HG03095 (cell line): Measurements from ENCODE around the gene ITGA6.

Experiments
- ATAC-seq: cut with Tn5 transposase; IDR thresholded peaks from one replicate; pipeline ENCODE4 v1.9.1; 2021; ENCODE audit warnings: moderate library complexity; ENCODE audit not compliant: unreplicated experiment

ITGA6 gene

GRCh38 chr2:172464400-172465129 lies 37.2 kb downstream of the ITGA6 start:
- ATAC-seq: no peak

GRCh38 chr2:172465417-172466334 lies 38.3 kb downstream of the ITGA6 start:
- ATAC-seq: no peak

DNA sequence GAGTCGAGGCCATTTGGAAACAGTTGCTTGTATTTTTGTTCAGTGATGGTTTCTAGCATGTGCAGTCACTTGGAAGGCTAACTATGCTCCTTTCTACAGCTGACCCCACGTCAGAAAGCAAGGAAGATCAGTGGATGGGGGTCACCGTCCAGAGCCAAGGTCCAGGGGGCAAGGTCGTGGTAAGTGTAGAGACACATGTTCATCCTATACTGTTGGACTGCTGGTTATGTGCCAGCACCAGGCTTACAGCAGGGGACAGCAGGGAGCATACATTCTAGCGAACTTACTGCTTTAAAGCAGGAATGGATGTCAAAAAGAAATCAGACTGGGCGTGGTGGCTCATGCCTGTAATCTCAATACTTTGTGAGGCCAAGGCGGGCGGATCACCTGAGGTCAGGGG lies 40.0 kb downstream of the ITGA6 start:
- no peak for ATAC-seq

- ATAC-seq: no peak
These were observed 43.9 kb downstream of the ITGA6 start for GRCh38 chr2:172470958-172471922.

- no peak for ATAC-seq
These were observed 45.2 kb downstream of the ITGA6 start for GRCh38 chr2:172472446-172473033.

DNA sequence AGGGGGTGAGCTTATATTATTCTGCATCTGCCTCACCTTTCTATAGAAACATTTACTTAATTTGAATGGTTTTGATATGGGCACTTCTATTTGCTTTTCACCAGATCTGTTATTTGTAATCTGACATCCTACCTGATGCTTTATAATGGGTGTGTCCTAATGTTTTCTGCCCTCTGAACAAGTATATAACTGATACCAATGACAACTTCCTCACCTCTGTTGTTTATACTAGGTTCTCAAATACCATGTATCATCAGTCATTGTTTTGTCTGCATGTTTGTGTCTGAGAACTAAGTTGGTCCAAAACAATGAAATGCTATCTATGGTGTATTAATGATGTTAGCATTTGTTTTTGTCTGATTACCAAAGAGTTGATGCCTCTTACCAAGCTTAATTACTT lies 45.8 kb downstream of the ITGA6 start:
- ATAC-seq: no peak

DNA sequence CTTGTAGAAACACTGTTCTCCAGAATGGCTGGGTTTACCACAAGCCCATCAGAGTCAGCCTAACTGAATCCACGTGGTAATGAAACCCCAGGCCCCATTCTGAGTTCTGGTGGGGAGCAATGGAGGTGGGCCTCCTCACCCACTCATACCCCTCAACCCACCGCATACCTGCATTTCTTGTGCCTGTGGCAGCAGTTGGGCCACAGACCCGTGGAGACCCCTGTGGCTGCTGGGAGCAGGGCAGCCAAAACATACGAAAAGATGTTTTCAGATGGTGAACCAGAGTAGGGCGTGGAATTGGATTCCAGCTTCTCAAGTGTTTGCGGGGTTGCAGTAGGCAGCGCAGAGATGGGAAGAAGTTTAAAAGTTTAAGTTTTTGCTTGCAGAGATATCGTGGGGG lies 51.0 kb downstream of the ITGA6 start:
- no peak for ATAC-seq

DNA sequence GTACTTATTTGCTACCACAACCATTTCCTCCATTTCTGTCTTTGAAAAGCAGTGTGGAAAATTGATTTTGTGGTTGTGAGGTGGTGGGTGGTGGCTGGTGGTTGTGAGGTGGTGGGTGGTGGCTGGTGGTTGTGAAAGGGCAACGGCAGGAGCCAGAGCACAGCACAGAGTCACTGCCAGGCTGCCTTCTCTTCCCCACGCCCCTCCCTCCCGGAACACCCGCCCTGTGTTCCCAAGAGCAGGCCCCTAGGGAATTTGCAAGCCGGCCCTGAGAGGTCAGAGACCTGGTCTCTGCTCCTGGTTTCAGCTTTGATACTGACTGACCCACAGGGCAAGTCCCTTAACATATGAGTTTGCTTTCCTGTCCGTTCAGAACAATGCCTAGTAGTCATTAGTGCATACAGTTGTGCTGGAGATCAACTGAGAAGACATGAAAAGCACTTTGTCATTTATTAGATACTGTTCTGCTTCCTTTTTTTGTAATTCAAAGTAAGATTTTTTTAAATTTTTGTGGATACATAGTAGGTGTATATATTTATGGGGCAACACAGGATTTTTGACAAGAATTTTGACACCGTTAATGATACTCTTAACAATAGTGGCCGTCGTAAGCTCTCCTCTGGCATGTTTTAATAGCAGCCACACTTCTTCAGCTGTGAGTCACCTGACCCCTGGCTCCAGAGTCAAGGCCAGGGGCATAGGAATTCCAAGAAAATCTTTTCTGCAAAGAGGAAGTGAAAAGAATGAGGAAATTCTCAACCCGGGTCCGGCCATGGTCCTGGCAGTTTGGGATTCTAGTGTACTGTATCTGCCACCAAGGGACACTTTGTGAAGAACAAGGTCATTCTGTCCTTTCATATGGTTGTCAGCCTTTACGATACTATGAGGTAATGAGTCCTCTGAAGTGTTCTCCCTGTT lies 53.2 kb downstream of the ITGA6 start:
- ATAC-seq: no peak

DNA sequence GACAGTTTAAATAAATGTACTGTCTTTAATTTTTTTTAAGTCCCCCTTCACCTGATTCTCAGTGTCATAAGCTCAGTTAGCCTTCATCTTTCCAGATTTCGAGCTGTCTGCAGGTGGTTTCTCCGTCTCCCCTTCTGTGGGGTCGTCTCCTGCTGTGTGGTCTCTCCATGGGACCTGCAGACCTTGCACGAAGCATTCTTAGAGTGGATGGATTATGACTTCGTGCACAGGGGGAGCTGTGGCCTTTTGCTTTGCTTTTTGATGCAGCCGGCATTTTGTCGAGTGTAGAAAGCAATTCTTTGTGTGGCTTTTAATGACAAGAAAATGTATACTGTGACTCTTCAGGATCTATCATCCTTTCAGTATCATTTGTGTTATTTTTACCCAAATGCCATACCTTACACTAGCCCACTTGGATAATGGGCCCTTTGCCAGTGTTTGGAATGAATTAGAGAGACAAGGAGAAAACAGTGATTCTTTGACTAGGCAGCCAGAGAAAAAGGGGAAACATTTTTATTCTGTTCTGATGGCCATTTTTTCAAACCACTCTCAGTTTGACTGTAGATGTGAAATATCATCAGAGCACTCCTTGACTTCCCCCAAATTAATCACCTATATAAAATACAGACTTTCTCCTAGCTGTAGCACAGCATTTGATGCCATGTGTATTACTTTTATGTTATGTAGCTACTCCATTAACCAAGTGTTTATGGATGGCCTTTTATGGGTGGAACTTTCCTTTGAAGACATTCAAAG lies 54.3 kb downstream of the ITGA6 start:
- ATAC-seq: no peak

DNA sequence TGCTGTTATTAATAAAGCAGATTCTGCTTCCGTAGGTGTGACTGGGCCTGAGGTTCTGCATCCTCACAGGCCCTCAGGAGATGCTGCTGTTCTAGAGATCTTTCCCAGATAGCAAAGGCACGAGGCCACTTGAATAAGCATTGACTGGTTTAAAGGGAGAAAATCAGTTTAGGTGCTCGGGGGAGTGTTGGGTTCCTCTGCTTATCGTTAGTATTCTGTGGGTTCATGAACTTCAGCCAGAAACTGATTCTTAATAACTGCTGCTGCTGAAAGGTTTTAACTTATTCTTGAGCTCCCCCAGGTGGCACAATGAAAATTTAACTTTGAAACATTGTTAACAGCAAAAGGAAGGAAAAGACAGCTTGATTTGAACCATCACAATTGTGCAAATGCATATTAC lies 56.9 kb downstream of the ITGA6 start:
- no peak for ATAC-seq

GRCh38 chr2:172484706-172485105 lies 57.3 kb downstream of the ITGA6 start:
- no peak for ATAC-seq

DNA sequence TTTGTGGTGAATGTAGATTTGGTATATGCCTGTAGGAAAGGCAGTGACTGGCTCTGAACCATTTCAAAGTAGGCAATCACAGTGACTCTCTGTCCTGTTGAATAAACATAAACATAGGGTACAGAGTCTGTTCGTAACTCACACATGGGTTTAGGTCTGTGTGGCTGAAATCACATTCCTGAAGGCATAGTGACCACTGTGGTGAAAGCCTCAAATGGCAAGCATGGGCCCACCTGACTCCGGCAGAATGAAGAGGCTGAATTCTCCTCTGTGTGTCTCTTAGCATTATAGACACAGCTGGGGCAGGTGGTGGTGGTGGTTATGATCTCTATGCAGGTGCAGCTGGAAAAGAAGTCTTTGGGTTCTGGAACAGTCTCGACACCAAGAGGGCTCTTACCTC lies 61.2 kb downstream of the ITGA6 start:
- no peak for ATAC-seq

DNA sequence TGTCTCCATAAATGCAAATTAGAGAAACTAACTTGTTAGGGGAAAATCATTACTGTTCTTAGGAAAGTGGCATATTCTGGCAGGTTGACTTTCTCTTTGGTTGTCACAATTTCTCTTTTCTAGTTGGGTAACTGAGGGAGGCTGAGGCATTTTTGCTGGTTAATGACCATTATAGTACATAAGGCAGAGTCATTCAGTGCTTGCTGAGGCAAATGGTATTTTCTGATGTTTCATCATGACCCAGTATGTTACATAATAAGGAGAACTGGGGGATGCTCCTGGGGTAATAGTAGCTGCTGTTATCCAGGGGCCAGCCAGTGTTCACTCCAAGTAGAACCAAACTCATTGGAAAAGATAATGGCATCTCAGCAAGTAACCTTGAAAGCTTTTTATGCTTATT lies 62.3 kb downstream of the ITGA6 start:
- no peak for ATAC-seq

DNA sequence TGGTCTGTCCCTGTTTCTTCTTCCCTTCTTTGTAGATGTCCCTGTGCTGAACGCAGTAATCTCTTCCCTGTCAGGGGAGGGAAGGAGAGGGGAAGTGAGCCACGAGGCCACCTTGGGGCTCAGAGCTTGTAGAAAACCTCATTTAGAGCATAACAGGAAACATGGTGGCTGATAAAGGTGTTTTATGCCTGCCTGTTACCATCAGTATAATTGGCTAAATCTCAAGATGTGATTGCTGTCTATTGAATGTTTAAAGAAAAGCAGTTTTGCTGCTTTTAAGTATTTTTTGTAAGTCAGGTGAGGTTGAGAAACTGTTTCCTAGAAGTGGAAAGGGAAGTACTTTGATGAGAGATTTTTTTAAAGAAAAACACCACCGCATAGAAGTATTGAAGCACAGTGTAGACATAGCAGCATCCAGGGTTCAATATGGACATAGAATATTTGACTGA lies 68.8 kb downstream of the ITGA6 start:
- ATAC-seq: no peak

- ATAC-seq: no peak
These were observed 79.8 kb downstream of the ITGA6 start for GRCh38 chr2:172507199-172507598.

- ATAC-seq: no peak
These were observed 82.7 kb downstream of the ITGA6 start for GRCh38 chr2:172510088-172510487.

DNA sequence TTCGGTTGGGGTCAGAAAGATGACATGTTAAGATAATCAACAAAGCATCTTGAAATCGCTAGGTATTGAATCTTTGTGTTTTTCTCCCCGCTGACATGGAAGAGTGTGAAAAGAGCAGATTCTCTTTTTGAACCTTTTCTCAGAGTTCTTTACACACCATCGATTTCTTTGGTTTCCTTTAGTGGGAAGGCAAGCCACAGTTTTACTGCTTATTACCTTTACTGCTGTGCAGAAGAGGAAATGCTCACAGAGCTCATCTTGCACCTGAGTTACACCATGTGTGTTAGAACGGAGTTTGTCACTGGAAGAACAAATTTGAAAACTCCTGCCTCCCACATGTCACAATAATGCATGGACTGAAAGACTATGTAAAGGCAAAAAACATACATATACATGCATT lies 83.2 kb downstream of the ITGA6 start:
- no peak for ATAC-seq

DNA sequence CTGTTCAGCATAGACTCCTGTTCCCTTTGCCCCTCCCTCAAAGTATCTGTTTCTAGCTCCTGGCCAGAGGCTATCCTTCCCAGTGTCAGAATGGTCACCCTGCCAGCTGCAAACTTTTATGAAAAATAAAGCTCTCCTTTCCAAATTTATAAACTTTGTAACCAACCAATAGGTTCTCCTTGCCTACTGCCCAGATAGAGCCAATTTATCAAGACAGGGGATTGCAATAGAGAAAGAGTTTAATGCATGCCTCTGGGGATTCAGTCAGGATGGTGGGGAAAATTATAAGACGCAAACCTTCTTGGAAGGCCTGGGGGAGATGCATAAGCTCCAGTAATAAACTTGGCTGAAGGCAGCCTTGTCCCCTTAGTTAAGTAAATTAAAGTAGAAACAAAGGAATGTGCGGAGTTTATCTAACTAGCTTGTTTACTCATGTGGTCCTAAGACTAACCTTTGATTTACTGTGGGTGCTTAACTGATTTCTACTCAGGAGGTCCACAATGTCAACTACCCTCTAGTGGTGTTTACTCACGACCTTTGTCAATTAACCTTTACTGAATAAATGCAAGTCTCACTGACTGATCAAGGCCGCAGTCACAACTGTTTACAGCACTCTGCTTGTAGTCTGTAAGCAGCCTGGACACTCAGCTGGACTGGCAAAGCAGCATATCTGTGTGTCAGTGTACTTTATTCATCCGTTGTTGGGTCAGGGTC lies 85.6 kb downstream of the ITGA6 start:
- ATAC-seq: no peak
